ENCODE results near the gene RNF14.

The RNF14 gene

DNA sequence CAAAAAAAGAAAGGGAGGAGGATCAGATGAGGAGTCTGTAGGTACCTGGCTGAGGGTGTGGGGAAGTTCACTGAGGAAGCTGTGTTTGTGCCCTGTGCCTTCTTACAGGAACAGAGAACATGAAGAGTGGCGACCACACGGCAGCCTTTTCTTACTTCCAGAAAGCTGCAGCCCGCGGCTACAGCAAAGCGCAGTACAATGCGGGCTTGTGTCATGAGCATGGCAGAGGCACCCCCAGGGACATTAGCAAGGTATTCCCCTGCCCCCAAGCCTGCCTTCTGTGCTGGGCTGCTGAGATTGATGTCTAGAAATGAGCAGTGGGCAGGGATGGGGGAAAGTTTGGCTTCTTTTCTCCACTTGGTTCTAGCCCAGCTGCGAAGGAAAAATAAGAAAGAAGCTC lies 35.8 kb upstream of the RNF14 start:
- WGBS (ENCODE audit: extremely low coverage, insufficient coverage, low lambda C conversion rate): no CpG with 5 or more reads among the region's 7 CpGs
- Histone ChIP-seq H3K23ac (ENCODE audit: low read length) (no peak overlapping the region), H3K27me3 (ENCODE audit: insufficient read depth, low read length, poor library complexity) (no peaks in the 10 kb centered on the region), H2BK120ac (ENCODE audit: low read depth, low read length) (no peak overlapping the region), H3K4ac (ENCODE audit: low read depth, low read length) (no peak overlapping the region), H3K4me2 (ENCODE audit: low read length) (no peak overlapping the region), H4K5ac (ENCODE audit: low read length) (no peak overlapping the region), H3K79me1 (ENCODE audit: low read length) (no peaks in the 10 kb centered on the region), H3K18ac (ENCODE audit: low read length) (no peak overlapping the region), H3K79me2 (ENCODE audit: control insufficient read depth, insufficient read depth, low read length) (no peaks in the 10 kb centered on the region), H3K56ac (ENCODE audit: low read length) (no peak overlapping the region), H2AK5ac (ENCODE audit: low read length) (no peak overlapping the region), H3K4me1 (ENCODE audit: control insufficient read depth, low read depth, low read length) (no peaks in the 10 kb centered on the region), H3K36me3 (ENCODE audit: control insufficient read depth, insufficient read depth, low read length) (peaks cover 33% of the 10 kb centered on the region), H3K27ac (ENCODE audit: low read depth, low read length) (no peak overlapping the region), H2BK15ac (replicated peaks; ENCODE audit: low read depth) (no peak overlapping the region), H2BK5ac (ENCODE audit: low read length) (no peak overlapping the region), H4K8ac (ENCODE audit: low read depth, low read length) (no peak overlapping the region), H3K4me3 (ENCODE audit: low read length) (no peak overlapping the region), H3K9ac (ENCODE audit: low read length) (no peak overlapping the region)
- no peak for DNase-seq

DNA sequence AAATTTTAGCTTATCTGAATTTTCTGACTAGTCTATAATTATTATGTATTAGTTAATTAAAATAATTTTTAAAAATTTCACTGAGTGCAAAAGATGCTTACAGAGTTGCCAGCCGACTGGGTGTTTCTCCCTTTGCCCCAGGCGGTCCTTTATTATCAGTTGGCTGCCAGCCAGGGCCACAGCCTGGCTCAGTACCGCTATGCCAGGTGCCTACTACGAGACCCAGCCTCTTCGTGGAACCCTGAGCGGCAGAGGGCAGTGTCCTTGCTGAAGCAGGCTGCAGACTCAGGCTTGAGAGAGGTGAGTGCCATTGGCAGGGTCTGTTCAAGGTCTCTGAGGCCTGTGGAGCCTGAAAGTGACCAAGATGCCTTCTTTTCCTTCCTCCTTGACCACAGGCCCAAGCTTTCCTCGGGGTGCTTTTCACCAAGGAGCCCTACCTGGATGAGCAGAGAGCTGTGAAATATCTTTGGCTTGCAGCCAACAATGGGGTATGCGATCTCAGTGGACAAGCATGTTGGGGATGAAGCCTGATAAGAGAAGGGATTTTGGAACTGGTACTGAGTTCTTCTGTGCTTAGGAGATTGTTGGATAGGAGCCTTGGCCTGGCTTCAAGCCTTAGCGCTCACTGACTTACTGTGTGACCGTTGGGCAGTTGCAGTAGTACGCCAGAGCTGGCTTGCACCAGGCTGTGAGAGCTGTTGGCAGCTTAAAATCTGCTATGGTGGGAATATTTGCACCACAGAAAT lies 34.6 kb upstream of the RNF14 start:
- no peak overlapping the region for H2AK5ac ChIP-seq (ENCODE audit: low read length)
- H3K4me1 ChIP-seq (ENCODE audit: control insufficient read depth, low read depth, low read length): no peaks in the 10 kb centered on the region
- H3K79me2 ChIP-seq (ENCODE audit: control insufficient read depth, insufficient read depth, low read length): no peaks in the 10 kb centered on the region
- no peak overlapping the region for H2BK120ac ChIP-seq (ENCODE audit: low read depth, low read length)
- no peak overlapping the region for H3K4me3 ChIP-seq (ENCODE audit: low read length)
- H3K79me1 ChIP-seq (ENCODE audit: low read length): no peaks in the 10 kb centered on the region
- no peak overlapping the region for H3K23ac ChIP-seq (ENCODE audit: low read length)
- no peak overlapping the region for H2BK5ac ChIP-seq (ENCODE audit: low read length)
- WGBS (ENCODE audit: extremely low coverage, insufficient coverage, low lambda C conversion rate): no CpG with 5 or more reads among the region's 11 CpGs
- H3K36me3 ChIP-seq (ENCODE audit: control insufficient read depth, insufficient read depth, low read length): peaks cover 34% of the 10 kb centered on the region
- H3K18ac ChIP-seq (ENCODE audit: low read length): no peak overlapping the region
- DNase-seq: no peak
- H3K4ac ChIP-seq (ENCODE audit: low read depth, low read length): no peak overlapping the region
- H3K27ac ChIP-seq (ENCODE audit: low read depth, low read length): no peak overlapping the region
- no peak overlapping the region for H3K9ac ChIP-seq (ENCODE audit: low read length)
- no peaks in the 10 kb centered on the region for H3K27me3 ChIP-seq (ENCODE audit: insufficient read depth, low read length, poor library complexity)
- no peak overlapping the region for H3K56ac ChIP-seq (ENCODE audit: low read length)
- no peak overlapping the region for H2BK15ac ChIP-seq (replicated peaks; ENCODE audit: low read depth)
- H4K5ac ChIP-seq (ENCODE audit: low read length): no peak overlapping the region
- no peak overlapping the region for H4K8ac ChIP-seq (ENCODE audit: low read depth, low read length)
- H3K4me2 ChIP-seq (ENCODE audit: low read length): no peak overlapping the region

DNA sequence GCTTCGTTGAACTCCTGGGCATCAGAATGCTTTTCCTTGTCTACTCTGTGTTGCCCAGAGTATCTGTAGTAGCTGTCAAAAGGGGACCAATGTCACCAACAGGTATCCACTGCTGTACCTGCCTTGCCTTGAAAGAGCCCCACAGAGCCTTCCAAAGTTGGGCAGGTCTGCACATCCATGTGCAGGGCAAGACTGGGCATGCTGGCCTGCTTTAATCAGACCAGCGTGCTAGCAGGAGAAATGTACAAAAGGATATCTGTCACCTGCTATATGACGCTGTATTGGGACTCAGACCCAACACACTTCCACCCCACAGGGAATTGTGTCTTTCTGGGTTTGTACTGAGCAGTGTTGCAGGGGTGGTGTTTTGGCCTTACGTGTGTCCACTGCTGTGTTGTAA lies 33.4 kb upstream of the RNF14 start:
- no peak overlapping the region for H4K8ac ChIP-seq (ENCODE audit: low read depth, low read length)

DNA sequence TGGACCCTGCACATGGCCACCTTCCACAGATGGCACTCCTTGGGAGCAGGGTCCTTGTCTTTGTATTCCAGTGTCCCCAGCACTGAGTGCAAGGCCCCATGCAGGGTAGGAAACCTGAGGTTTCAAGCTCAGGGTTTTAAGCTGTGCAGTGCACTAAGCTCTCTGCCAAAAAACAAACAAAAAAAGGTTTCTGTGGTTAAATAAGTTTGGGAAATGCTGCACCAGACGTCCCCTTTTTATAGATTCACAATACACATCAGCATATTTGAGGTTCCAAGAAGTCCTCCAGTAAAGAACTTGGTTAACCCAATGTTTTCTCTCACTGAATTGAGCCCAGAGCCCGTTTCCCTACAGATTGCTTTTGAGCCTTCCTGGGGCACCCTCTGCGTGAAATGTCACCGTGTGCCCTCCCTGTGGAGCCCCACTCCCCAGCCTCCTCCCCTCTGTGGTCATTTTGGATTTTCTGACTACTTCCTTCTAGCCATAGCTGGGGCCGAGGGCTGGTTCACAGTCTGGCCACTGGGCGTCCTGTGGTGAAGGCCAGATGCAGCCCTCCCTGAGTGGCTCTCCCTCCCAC lies 28.1 kb upstream of the RNF14 start:
- H3K23ac ChIP-seq (ENCODE audit: low read length): no peak overlapping the region
- no peak overlapping the region for H3K4me3 ChIP-seq (ENCODE audit: low read length)
- H4K8ac ChIP-seq (ENCODE audit: low read depth, low read length): no peak overlapping the region
- H3K18ac ChIP-seq (ENCODE audit: low read length): no peak overlapping the region
- peaks cover 7% of the 10 kb centered on the region for H3K36me3 ChIP-seq (ENCODE audit: control insufficient read depth, insufficient read depth, low read length)
- H2BK5ac ChIP-seq (ENCODE audit: low read length): no peak overlapping the region
- H3K56ac ChIP-seq (ENCODE audit: low read length): no peak overlapping the region
- no peak overlapping the region for H2BK120ac ChIP-seq (ENCODE audit: low read depth, low read length)
- no peak overlapping the region for H3K9ac ChIP-seq (ENCODE audit: low read length)
- H4K5ac ChIP-seq (ENCODE audit: low read length): no peak overlapping the region
- H3K27me3 ChIP-seq (ENCODE audit: insufficient read depth, low read length, poor library complexity): no peaks in the 10 kb centered on the region
- no peak overlapping the region for H2BK15ac ChIP-seq (replicated peaks; ENCODE audit: low read depth)
- no peak overlapping the region for H3K4me2 ChIP-seq (ENCODE audit: low read length)
- DNase-seq: no peak
- H3K27ac ChIP-seq (ENCODE audit: low read depth, low read length): no peak overlapping the region
- no CpG with 5 or more reads among the region's 6 CpGs for WGBS (ENCODE audit: extremely low coverage, insufficient coverage, low lambda C conversion rate)
- no peaks in the 10 kb centered on the region for H3K79me2 ChIP-seq (ENCODE audit: control insufficient read depth, insufficient read depth, low read length)
- H3K4ac ChIP-seq (ENCODE audit: low read depth, low read length): no peak overlapping the region
- no peaks in the 10 kb centered on the region for H3K79me1 ChIP-seq (ENCODE audit: low read length)
- H3K4me1 ChIP-seq (ENCODE audit: control insufficient read depth, low read depth, low read length): no peaks in the 10 kb centered on the region
- no peak overlapping the region for H2AK5ac ChIP-seq (ENCODE audit: low read length)

More for the DNA sequence above, 33.4 kb upstream of the RNF14 start:
- Histone ChIP-seq H3K9ac (ENCODE audit: low read length) (no peak overlapping the region), H3K4ac (ENCODE audit: low read depth, low read length) (no peak overlapping the region), H3K27ac (ENCODE audit: low read depth, low read length) (no peak overlapping the region), H3K56ac (ENCODE audit: low read length) (no peak overlapping the region), H2BK15ac (replicated peaks; ENCODE audit: low read depth) (no peak overlapping the region), H3K4me2 (ENCODE audit: low read length) (no peak overlapping the region), H4K5ac (ENCODE audit: low read length) (no peak overlapping the region), H3K18ac (ENCODE audit: low read length) (no peak overlapping the region), H3K79me1 (ENCODE audit: low read length) (no peaks in the 10 kb centered on the region), H3K23ac (ENCODE audit: low read length) (no peak overlapping the region), H2BK120ac (ENCODE audit: low read depth, low read length) (no peak overlapping the region), H3K4me1 (ENCODE audit: control insufficient read depth, low read depth, low read length) (no peaks in the 10 kb centered on the region), H2BK5ac (ENCODE audit: low read length) (no peak overlapping the region), H3K36me3 (ENCODE audit: control insufficient read depth, insufficient read depth, low read length) (peaks cover 29% of the 10 kb centered on the region), H3K79me2 (ENCODE audit: control insufficient read depth, insufficient read depth, low read length) (no peaks in the 10 kb centered on the region), H3K4me3 (ENCODE audit: low read length) (no peak overlapping the region), H2AK5ac (ENCODE audit: low read length) (no peak overlapping the region), H3K27me3 (ENCODE audit: insufficient read depth, low read length, poor library complexity) (no peaks in the 10 kb centered on the region)
- no peak for DNase-seq
- WGBS (ENCODE audit: extremely low coverage, insufficient coverage, low lambda C conversion rate): no CpG with 5 or more reads among the region's 4 CpGs

DNA sequence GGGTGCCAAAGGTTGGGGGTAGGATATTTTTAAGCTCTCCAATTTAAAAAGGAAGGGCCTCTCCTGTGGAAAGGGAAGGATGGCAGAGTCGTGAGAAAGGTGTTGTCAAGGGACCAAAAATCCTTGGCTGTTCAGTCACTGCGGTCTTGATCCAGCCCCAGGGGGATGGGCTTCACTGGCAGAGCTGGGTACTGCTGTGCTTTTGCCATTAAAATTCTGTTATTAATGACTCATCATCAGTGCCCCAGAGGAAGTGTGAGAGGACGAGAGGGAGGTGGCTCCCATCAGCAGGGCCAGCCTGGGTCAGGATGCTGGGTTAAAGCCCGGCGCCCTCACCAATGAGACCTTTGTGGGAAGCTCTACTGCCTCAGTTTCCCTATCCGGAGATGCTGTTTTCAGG lies 27.6 kb upstream of the RNF14 start:
- H2BK15ac ChIP-seq (replicated peaks; ENCODE audit: low read depth): no peak overlapping the region
- H3K4me1 ChIP-seq (ENCODE audit: control insufficient read depth, low read depth, low read length): no peaks in the 10 kb centered on the region
- H3K79me1 ChIP-seq (ENCODE audit: low read length): no peaks in the 10 kb centered on the region
- H3K4me3 ChIP-seq (ENCODE audit: low read length): no peak overlapping the region
- no peak overlapping the region for H3K23ac ChIP-seq (ENCODE audit: low read length)
- no peak overlapping the region for H4K5ac ChIP-seq (ENCODE audit: low read length)
- no peak overlapping the region for H3K18ac ChIP-seq (ENCODE audit: low read length)
- no CpG with 5 or more reads among the region's 6 CpGs for WGBS (ENCODE audit: extremely low coverage, insufficient coverage, low lambda C conversion rate)
- H3K27me3 ChIP-seq (ENCODE audit: insufficient read depth, low read length, poor library complexity): no peaks in the 10 kb centered on the region
- H3K36me3 ChIP-seq (ENCODE audit: control insufficient read depth, insufficient read depth, low read length): peaks cover 7% of the 10 kb centered on the region
- no peaks in the 10 kb centered on the region for H3K79me2 ChIP-seq (ENCODE audit: control insufficient read depth, insufficient read depth, low read length)
- H3K9ac ChIP-seq (ENCODE audit: low read length): no peak overlapping the region
- H3K56ac ChIP-seq (ENCODE audit: low read length): no peak overlapping the region
- no peak overlapping the region for H2AK5ac ChIP-seq (ENCODE audit: low read length)
- no peak overlapping the region for H3K4me2 ChIP-seq (ENCODE audit: low read length)
- H3K27ac ChIP-seq (ENCODE audit: low read depth, low read length): no peak overlapping the region
- no peak overlapping the region for H2BK120ac ChIP-seq (ENCODE audit: low read depth, low read length)
- H3K4ac ChIP-seq (ENCODE audit: low read depth, low read length): no peak overlapping the region
- H4K8ac ChIP-seq (ENCODE audit: low read depth, low read length): no peak overlapping the region
- H2BK5ac ChIP-seq (ENCODE audit: low read length): no peak overlapping the region
- DNase-seq: no peak

DNA sequence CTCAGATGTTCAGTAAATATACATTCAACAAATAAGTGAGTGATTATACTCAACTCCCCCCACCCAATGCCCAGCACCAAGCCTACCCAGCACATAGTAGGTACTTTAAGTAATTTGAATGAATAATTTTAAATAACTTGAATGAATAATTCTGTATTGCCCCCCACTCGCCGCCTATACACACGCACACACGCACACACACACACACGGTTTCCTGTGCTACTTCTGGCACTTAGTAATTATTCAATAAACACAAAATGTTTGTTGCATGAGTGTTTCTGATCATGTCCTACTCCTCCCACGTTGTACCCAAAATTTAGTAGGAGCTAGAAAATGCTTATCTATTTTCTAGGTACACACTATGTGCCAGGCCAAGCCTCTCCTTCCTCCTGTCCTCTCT lies 27.1 kb upstream of the RNF14 start:
- H2BK120ac ChIP-seq (ENCODE audit: low read depth, low read length): no peak overlapping the region
- H3K18ac ChIP-seq (ENCODE audit: low read length): no peak overlapping the region
- no peaks in the 10 kb centered on the region for H3K79me2 ChIP-seq (ENCODE audit: control insufficient read depth, insufficient read depth, low read length)
- H3K56ac ChIP-seq (ENCODE audit: low read length): no peak overlapping the region
- H4K5ac ChIP-seq (ENCODE audit: low read length): no peak overlapping the region
- no peak overlapping the region for H3K4me2 ChIP-seq (ENCODE audit: low read length)
- H3K36me3 ChIP-seq (ENCODE audit: control insufficient read depth, insufficient read depth, low read length): peaks cover 5% of the 10 kb centered on the region
- H2AK5ac ChIP-seq (ENCODE audit: low read length): no peak overlapping the region
- H3K79me1 ChIP-seq (ENCODE audit: low read length): no peaks in the 10 kb centered on the region
- H4K8ac ChIP-seq (ENCODE audit: low read depth, low read length): no peak overlapping the region
- no peak for DNase-seq
- H3K27me3 ChIP-seq (ENCODE audit: insufficient read depth, low read length, poor library complexity): no peaks in the 10 kb centered on the region
- H3K27ac ChIP-seq (ENCODE audit: low read depth, low read length): no peak overlapping the region
- no CpG with 5 or more reads among the region's 6 CpGs for WGBS (ENCODE audit: extremely low coverage, insufficient coverage, low lambda C conversion rate)
- no peak overlapping the region for H2BK15ac ChIP-seq (replicated peaks; ENCODE audit: low read depth)
- no peak overlapping the region for H3K23ac ChIP-seq (ENCODE audit: low read length)
- H3K9ac ChIP-seq (ENCODE audit: low read length): no peak overlapping the region
- no peak overlapping the region for H2BK5ac ChIP-seq (ENCODE audit: low read length)
- H3K4me3 ChIP-seq (ENCODE audit: low read length): no peak overlapping the region
- H3K4ac ChIP-seq (ENCODE audit: low read depth, low read length): no peak overlapping the region
- H3K4me1 ChIP-seq (ENCODE audit: control insufficient read depth, low read depth, low read length): no peaks in the 10 kb centered on the region

Data from mesendoderm (in vitro differentiated cells).